HEK293 (cell line): Measurements from ENCODE around the gene WNT2.

Experiments
- CTCF ChIA-PET: fragments of 350-600 bp; formaldehyde crosslinking; extraction: SDS; loops from one replicate; lab custom pipeline; 2021; ENCODE audit warnings: antibody characterized with exemption; lab: Yijun Ruan, JAX
- POLR2A ChIA-PET: fragments of 300-600 bp; formaldehyde crosslinking; extraction: SDS; loops from one replicate; lab custom pipeline; 2020; ENCODE audit warnings: antibody characterized with exemption, inconsistent platforms; lab: Yijun Ruan, JAX
- H3K27ac ChIP-seq: fragments of 200-500 bp; sonication (Bioruptor generic); 2 replicates; pipeline ENCODE4 v1.5.1; 2014; ENCODE audit warnings: low read depth, low read length, control low read depth, inconsistent platforms; ENCODE audit errors: extremely low read depth
- H3K36me3 ChIP-seq, 2 experiments: fragments of 200-500 bp in 1 of 2; sonication (Bioruptor generic) in 1 of 2; 1 replicate in 1 of 2; 2 replicates in 1 of 2; pipeline ENCODE4 v1.5.1; 2014 to 2017; ENCODE audit warnings: inconsistent platforms in 2 of 2, low read length in 2 of 2; ENCODE audit not compliant: control insufficient read depth in 2 of 2, insufficient read depth in 1 of 2
- H3K4me1 ChIP-seq: fragments of 200-500 bp; sonication (Bioruptor generic); 2 replicates; pipeline ENCODE4 v1.5.1; 2014; ENCODE audit warnings: mild to moderate bottlenecking, low read length, inconsistent platforms; ENCODE audit not compliant: control insufficient read depth, insufficient read depth
- H3K4me3 ChIP-seq: 2 replicates; pipeline ENCODE4 v1.5.1; 2011; ENCODE audit warnings: low read depth, mild to moderate bottlenecking, control low read depth, low read length, moderate library complexity
- H3K9me3 ChIP-seq: fragments of 200-500 bp; sonication (Bioruptor generic); 2 replicates; pipeline ENCODE4 v1.5.1; 2014; ENCODE audit warnings: low read depth, low read length, inconsistent platforms; ENCODE audit not compliant: control insufficient read depth, insufficient read depth
- BCL11A ChIP-seq: fragments of 450-650 bp; formaldehyde crosslinking; IDR thresholded peaks from 2 replicates; pipeline ENCODE4 v1.5.1; 2016; ENCODE audit warnings: low read depth, missing biosample characterization, missing genetic modification characterization
- KLF1 ChIP-seq: fragments of 450-650 bp; formaldehyde crosslinking; IDR thresholded peaks from 2 replicates; pipeline ENCODE4 v1.5.1; 2016; ENCODE audit warnings: missing biosample characterization, missing genetic modification characterization
- KLF10 ChIP-seq: fragments of 450-650 bp; IDR thresholded peaks from 2 replicates; pipeline ENCODE4 v1.5.1; 2018; ENCODE audit warnings: missing biosample characterization, mild to moderate bottlenecking, missing genetic modification characterization
- KLF8 ChIP-seq: fragments of 450-650 bp; formaldehyde crosslinking; IDR thresholded peaks from 2 replicates; pipeline ENCODE4 v1.5.1; 2016; ENCODE audit warnings: missing biosample characterization, missing genetic modification characterization
- MEIS1 ChIP-seq: sonication (generic); formaldehyde crosslinking; IDR thresholded peaks from 2 replicates; pipeline ENCODE4 v1.8.1; 2022; ENCODE audit warnings: missing genetic modification reagents, mild to moderate bottlenecking, borderline replicate concordance
- PRDM1 ChIP-seq: fragments of 450-650 bp; formaldehyde crosslinking; IDR thresholded peaks from 2 replicates; pipeline ENCODE4; 2016; ENCODE audit warnings: missing biosample characterization, missing genetic modification characterization
- SP2 ChIP-seq: fragments of 450-650 bp; formaldehyde crosslinking; IDR thresholded peaks from 2 replicates; pipeline ENCODE4 v1.5.1; 2016; ENCODE audit warnings: missing biosample characterization, missing genetic modification characterization
- ZFP69B ChIP-seq: fragments of 450-650 bp; formaldehyde crosslinking; IDR thresholded peaks from 2 replicates; pipeline ENCODE4 v1.5.1; 2016; ENCODE audit warnings: missing biosample characterization, missing genetic modification characterization
- ZNF121 ChIP-seq: fragments of 450-650 bp; formaldehyde crosslinking; IDR thresholded peaks from 2 replicates; pipeline ENCODE4 v1.5.1; 2016; ENCODE audit warnings: missing biosample characterization, missing genetic modification characterization
- ZNF138 ChIP-seq: fragments of 450-650 bp; formaldehyde crosslinking; IDR thresholded peaks from 2 replicates; pipeline ENCODE4 v1.5.1; 2016; ENCODE audit warnings: missing biosample characterization, missing genetic modification characterization, borderline replicate concordance
- ZNF23 ChIP-seq: fragments of 450-650 bp; formaldehyde crosslinking; IDR thresholded peaks from 2 replicates; pipeline ENCODE4 v1.5.1; 2016; ENCODE audit warnings: missing biosample characterization, missing genetic modification characterization, borderline replicate concordance
- ZNF248 ChIP-seq: fragments of 450-650 bp; formaldehyde crosslinking; IDR thresholded peaks from 2 replicates; pipeline ENCODE4 v1.5.1; 2017; ENCODE audit warnings: missing biosample characterization, missing genetic modification characterization
- ZNF324 ChIP-seq: fragments of 450-650 bp; formaldehyde crosslinking; IDR thresholded peaks from 2 replicates; pipeline ENCODE4 v1.5.1; 2016; ENCODE audit warnings: missing biosample characterization, missing genetic modification characterization
- ZNF354C ChIP-seq: fragments of 450-650 bp; formaldehyde crosslinking; IDR thresholded peaks from 2 replicates; pipeline ENCODE4 v1.5.1; 2016; ENCODE audit warnings: missing biosample characterization, missing genetic modification characterization, low read depth, borderline replicate concordance
- ZNF366 ChIP-seq: fragments of 450-650 bp; formaldehyde crosslinking; conservative IDR thresholded peaks from 2 replicates; pipeline ENCODE4 v1.5.1; 2016; ENCODE audit warnings: missing biosample characterization, missing genetic modification characterization
- ZNF391 ChIP-seq: fragments of 450-650 bp; formaldehyde crosslinking; IDR thresholded peaks from 2 replicates; pipeline ENCODE4 v1.5.1; 2016; ENCODE audit warnings: low read depth, missing biosample characterization, missing genetic modification characterization, borderline replicate concordance
- ZNF416 ChIP-seq: fragments of 450-650 bp; formaldehyde crosslinking; IDR thresholded peaks from 2 replicates; pipeline ENCODE4 v1.5.1; 2016; ENCODE audit warnings: missing biosample characterization, missing genetic modification characterization
- ZNF423 ChIP-seq: fragments of 450-650 bp; formaldehyde crosslinking; IDR thresholded peaks from 2 replicates; pipeline ENCODE4 v1.5.1; 2016; ENCODE audit warnings: missing biosample characterization, missing genetic modification characterization
- ZNF426 ChIP-seq: fragments of 450-650 bp; formaldehyde crosslinking; IDR thresholded peaks from 2 replicates; pipeline ENCODE4 v1.5.1; 2017; ENCODE audit warnings: missing biosample characterization, missing genetic modification characterization, mild to moderate bottlenecking, inconsistent platforms, moderate library complexity
- ZNF488 ChIP-seq: fragments of 450-650 bp; formaldehyde crosslinking; IDR thresholded peaks from 2 replicates; pipeline ENCODE4 v1.5.1; 2016; ENCODE audit warnings: missing biosample characterization, missing genetic modification characterization
- ZNF501 ChIP-seq: fragments of 450-650 bp; formaldehyde crosslinking; IDR thresholded peaks from 2 replicates; pipeline ENCODE4 v1.5.1; 2016; ENCODE audit warnings: missing biosample characterization, missing genetic modification characterization
- ZNF530 ChIP-seq: fragments of 450-650 bp; formaldehyde crosslinking; IDR thresholded peaks from 2 replicates; pipeline ENCODE4 v1.5.1; 2016; ENCODE audit warnings: low read depth, missing biosample characterization, missing genetic modification characterization
- ZNF549 ChIP-seq: fragments of 450-650 bp; IDR thresholded peaks from 2 replicates; pipeline ENCODE4 v1.5.1; 2018; ENCODE audit warnings: missing biosample characterization, missing genetic modification characterization, mild to moderate bottlenecking, inconsistent platforms, moderate library complexity
- ZNF677 ChIP-seq: fragments of 450-650 bp; IDR thresholded peaks from 2 replicates; pipeline ENCODE4 v1.5.0; 2018; ENCODE audit warnings: missing biosample characterization, mild to moderate bottlenecking, missing genetic modification characterization, moderate library complexity
- ZNF76 ChIP-seq: fragments of 450-650 bp; formaldehyde crosslinking; IDR thresholded peaks from 2 replicates; pipeline ENCODE4; 2016; ENCODE audit warnings: low read depth, missing biosample characterization, missing genetic modification characterization, borderline replicate concordance
- ZNF785 ChIP-seq: fragments of 450-650 bp; formaldehyde crosslinking; IDR thresholded peaks from 2 replicates; pipeline ENCODE4 v1.5.1; 2016; ENCODE audit warnings: missing biosample characterization, missing genetic modification characterization
- TF ChIP-seq, protein P1 (sequence below): fragments of 450-650 bp; formaldehyde crosslinking; IDR thresholded peaks from 2 replicates; pipeline ENCODE4 v1.5.1; 2016; ENCODE audit warnings: missing biosample characterization, missing genetic modification characterization, borderline replicate concordance
- TF ChIP-seq, protein P2 (sequence below): fragments of 450-650 bp; formaldehyde crosslinking; IDR thresholded peaks from 2 replicates; pipeline ENCODE4 v1.5.1; 2016; ENCODE audit warnings: missing biosample characterization, missing genetic modification characterization

Gene WNT2

GRCh38 chr7:117296066-117296465 is 26.8 kb downstream of the WNT2 start:
- H3K36me3 ChIP-seq = no peaks in the 10 kb centered on the region
- ChIA-PET POLR2A (interaction anchor here (0.7 kb wide), 1 partner anchor 29 kb away, joined by 3 read pairs; no protein-coding TSS in a partner anchor), CTCF (interaction anchor here (0.6 to 0.7 kb wide), 2 partner anchors 254 to 890 kb away, joined by 3 to 5 read pairs; no protein-coding TSS in a partner anchor)
- H3K27ac ChIP-seq = no peak overlapping the region
- H3K4me1 ChIP-seq = no peaks in the 10 kb centered on the region
- H3K9me3 ChIP-seq = no peaks in the 10 kb centered on the region
- no peak for TF ChIP-seq ZNF549 (tag by site-specific recombination)
- no peak for TF ChIP-seq ZNF391
- TF ChIP-seq ZNF76 (tag by site-specific recombination) = no peak
- TF ChIP-seq PRDM1 (tag by site-specific recombination) = no peak
- TF ChIP-seq ZNF677 = no peak
- no peak for TF ChIP-seq ZNF121 (tag by site-specific recombination)
- no peak for TF ChIP-seq ZNF138
- no peak for TF ChIP-seq ZNF488 (tag by site-specific recombination)
- TF ChIP-seq SP2 = no peak
- TF ChIP-seq ZNF416 = no peak
- no peak for TF ChIP-seq BCL11A (tag by site-specific recombination)
- TF ChIP-seq ZNF366 (tag by site-specific recombination) = no peak
- no peak overlapping the region for H3K4me3 ChIP-seq

- POLR2A ChIA-PET = no interaction called here
- Histone ChIP-seq H3K27ac (no peak overlapping the region), H3K36me3 (no peaks in the 10 kb centered on the region), H3K4me3 (no peak overlapping the region), H3K4me1 (no peaks in the 10 kb centered on the region), H3K9me3 (no peaks in the 10 kb centered on the region)
- CTCF ChIA-PET = interaction anchor here (0.7 to 1.8 kb wide), 2 partner anchors 12 to 99 kb away, joined by 3 to 7 read pairs; no protein-coding TSS in a partner anchor
- TF ChIP-seq ZNF549 (tag by site-specific recombination) = no peak
- no peak for TF ChIP-seq ZNF23 (tag by site-specific recombination)
- no peak for TF ChIP-seq ZNF530 (tag by site-specific recombination)
- TF ChIP-seq, protein P1, sequence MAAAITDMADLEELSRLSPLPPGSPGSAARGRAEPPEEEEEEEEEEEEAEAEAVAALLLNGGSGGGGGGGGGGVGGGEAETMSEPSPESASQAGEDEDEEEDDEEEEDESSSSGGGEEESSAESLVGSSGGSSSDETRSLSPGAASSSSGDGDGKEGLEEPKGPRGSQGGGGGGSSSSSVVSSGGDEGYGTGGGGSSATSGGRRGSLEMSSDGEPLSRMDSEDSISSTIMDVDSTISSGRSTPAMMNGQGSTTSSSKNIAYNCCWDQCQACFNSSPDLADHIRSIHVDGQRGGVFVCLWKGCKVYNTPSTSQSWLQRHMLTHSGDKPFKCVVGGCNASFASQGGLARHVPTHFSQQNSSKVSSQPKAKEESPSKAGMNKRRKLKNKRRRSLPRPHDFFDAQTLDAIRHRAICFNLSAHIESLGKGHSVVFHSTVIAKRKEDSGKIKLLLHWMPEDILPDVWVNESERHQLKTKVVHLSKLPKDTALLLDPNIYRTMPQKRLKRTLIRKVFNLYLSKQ (tag by site-specific recombination) = no peak
- TF ChIP-seq, all 188 proteins: peak for 0
Measured at GRCh38 chr7:117285826-117286225, 37.0 kb downstream of the WNT2 start.

DNA sequence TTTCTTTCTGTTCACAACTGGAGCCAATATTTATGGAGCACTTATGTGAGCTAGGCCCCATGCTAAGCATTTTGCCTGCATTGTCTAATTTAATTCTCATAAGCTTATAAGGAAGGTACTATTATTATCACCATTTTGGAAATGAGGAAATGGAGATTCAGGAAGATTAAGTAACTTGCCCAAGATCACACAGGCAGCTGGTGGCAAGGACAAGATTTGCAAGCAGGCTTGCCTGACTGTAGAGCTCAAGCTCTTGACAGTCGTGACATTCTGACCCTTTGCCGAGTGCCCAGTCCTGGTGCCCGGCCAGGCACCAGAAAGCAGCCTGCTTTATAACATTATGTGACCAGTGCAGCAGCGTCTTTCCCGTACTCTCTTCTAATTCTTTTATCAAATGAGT is 38.2 kb downstream of the WNT2 start:
- ChIA-PET CTCF (interaction anchor here (0.5 to 1.8 kb wide), 3 partner anchors 11 to 1324 kb away, joined by 3 to 7 read pairs (median 4); no protein-coding TSS in a partner anchor), POLR2A (no interaction called here)
- Histone ChIP-seq H3K9me3 (no peaks in the 10 kb centered on the region), H3K36me3 (no peaks in the 10 kb centered on the region), H3K4me1 (no peaks in the 10 kb centered on the region), H3K4me3 (no peak overlapping the region), H3K27ac (no peak overlapping the region)
- TF ChIP-seq ZNF416 (no peak), MEIS1 (CRISPR knock-in tag) (no peak), ZNF426 (tag by site-specific recombination) (no peak), KLF1 (tag by site-specific recombination) (no peak), KLF8 (tag by site-specific recombination) (no peak), ZNF423 (tag by site-specific recombination) (no peak), KLF10 (tag by site-specific recombination) (no peak), ZNF785 (tag by site-specific recombination) (no peak), ZNF248 (tag by site-specific recombination) (no peak), ZNF501 (tag by site-specific recombination) (no peak), ZNF324 (tag by site-specific recombination) (no peak), ZFP69B (tag by site-specific recombination) (no peak), ZNF354C (tag by site-specific recombination) (no peak)
- TF ChIP-seq, protein P2, sequence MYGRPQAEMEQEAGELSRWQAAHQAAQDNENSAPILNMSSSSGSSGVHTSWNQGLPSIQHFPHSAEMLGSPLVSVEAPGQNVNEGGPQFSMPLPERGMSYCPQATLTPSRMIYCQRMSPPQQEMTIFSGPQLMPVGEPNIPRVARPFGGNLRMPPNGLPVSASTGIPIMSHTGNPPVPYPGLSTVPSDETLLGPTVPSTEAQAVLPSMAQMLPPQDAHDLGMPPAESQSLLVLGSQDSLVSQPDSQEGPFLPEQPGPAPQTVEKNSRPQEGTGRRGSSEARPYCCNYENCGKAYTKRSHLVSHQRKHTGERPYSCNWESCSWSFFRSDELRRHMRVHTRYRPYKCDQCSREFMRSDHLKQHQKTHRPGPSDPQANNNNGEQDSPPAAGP (tag by site-specific recombination) = no peak
